ENCODE data around the gene VWA5A.

The VWA5A gene

DNA sequence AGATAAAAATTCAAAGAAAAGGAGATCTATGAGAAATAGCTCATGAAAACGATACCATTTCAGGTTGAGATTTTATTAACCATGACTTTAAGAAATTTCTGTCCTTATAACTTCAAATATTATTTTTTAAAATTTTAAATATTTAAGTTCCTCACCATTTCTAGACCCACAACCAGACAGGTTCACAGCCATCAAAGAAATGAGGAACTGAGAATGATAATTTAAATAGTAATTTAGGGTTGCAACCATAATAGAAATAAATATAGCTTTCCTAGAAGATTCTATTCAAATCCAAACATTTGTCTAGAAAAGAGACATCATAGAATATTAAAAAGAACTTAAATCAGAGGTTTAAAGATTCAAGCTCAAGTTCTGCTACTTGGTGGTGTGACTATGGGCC lies 5.9 kb upstream of the VWA5A start:
- no peak for TF ChIP-seq CTCF (conservative IDR thresholded peaks at IDR 0.05; ENCODE audit: low read depth)
- no peak for DNase-seq (ENCODE audit: low spot score)
- ChIA-PET POLR2A (ENCODE audit: low non-redundant PET) (no interaction called here), CTCF (interaction anchor here (0.7 kb wide), 1 partner anchor 38 kb away, joined by 3 read pairs; no protein-coding TSS in a partner anchor)
- H3K27ac ChIP-seq: no peak overlapping the region

DNA sequence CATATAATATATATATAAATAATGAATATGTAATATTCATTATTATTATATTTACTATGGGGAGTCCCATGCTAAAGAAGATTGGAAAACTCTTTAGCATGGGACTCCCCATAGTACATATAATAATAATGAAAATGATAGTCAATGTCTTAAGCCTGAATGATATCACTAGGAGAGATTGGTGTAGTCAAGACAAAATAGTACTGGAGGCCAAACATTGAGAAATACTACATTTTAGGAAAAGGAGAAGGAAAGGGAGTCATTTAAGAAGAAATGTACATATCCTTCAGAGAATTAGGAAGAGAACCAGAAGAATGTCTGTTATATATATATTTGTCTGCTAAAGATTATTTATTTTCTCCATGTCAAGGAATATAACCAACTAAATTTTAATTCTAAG lies 5.0 kb upstream of the VWA5A start:
- CTCF ChIA-PET: no interaction called here
- POLR2A ChIA-PET (ENCODE audit: low non-redundant PET): no interaction called here
- no peak overlapping the region for H3K27ac ChIP-seq
- TF ChIP-seq CTCF (conservative IDR thresholded peaks at IDR 0.05; ENCODE audit: low read depth): no peak
- DNase-seq (ENCODE audit: low spot score): no peak

- no peak for TF ChIP-seq CTCF (conservative IDR thresholded peaks at IDR 0.05; ENCODE audit: low read depth)
- CTCF ChIA-PET: no interaction called here
- POLR2A ChIA-PET (ENCODE audit: low non-redundant PET): no interaction called here
- no peak for DNase-seq (ENCODE audit: low spot score)
- H3K27ac ChIP-seq: no peak overlapping the region
These were observed 1.4 kb upstream of the VWA5A start for GRCh38 chr11:124113890-124114289.

DNA sequence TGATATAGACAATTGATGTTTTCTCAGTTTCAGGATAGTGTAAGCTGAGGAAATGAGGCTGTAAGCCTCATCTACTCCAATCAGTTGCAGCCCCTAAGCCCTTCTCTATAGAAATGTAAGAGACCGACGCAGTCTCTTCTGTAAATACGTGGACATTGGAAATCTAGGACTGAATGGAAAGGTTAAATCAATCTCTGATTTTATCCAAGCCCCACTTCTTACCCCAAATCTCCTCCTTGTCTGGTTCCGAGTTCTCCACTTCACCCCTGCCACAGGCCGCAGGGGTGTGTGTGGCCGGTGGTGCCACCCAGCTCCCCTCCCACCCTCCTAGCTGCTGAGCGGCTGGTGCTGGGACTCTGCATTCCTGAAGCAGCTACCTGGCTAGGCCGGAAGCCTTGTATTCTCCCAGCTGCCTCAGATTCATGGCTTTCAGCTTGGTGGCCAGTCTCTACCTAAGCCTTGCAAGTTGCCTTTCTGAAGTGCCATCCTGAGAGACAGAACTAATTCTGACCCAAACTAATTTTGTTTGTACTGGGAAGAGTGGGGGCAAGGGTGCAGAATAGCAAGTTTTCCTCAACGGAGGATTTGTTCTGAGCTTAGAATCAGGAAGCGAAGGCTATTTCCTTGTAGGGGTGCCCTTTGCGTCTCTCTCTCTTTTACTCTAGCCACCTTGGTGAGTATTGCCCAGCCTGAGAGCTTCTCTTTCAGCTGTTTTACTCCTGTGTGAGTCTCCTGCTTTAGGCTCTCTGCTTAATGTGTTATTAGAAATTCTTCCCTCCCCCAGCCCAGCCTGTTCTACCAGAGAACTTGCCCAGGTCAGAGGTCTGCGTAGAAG lies 749 bp downstream of the VWA5A start:
- no peak overlapping the region for H3K27ac ChIP-seq
- CTCF ChIA-PET: no interaction called here
- no peak for TF ChIP-seq CTCF (conservative IDR thresholded peaks at IDR 0.05; ENCODE audit: low read depth)
- no peak for DNase-seq (ENCODE audit: low spot score)
- POLR2A ChIA-PET (ENCODE audit: low non-redundant PET): no interaction called here

GRCh38 chr11:124119103-124119502 lies 3.9 kb downstream of the VWA5A start:
- H3K27ac ChIP-seq: no peak overlapping the region
- no peak for TF ChIP-seq CTCF (conservative IDR thresholded peaks at IDR 0.05; ENCODE audit: low read depth)
- CTCF ChIA-PET: no interaction called here
- POLR2A ChIA-PET (ENCODE audit: low non-redundant PET): no interaction called here
- no peak for DNase-seq (ENCODE audit: low spot score)

DNA sequence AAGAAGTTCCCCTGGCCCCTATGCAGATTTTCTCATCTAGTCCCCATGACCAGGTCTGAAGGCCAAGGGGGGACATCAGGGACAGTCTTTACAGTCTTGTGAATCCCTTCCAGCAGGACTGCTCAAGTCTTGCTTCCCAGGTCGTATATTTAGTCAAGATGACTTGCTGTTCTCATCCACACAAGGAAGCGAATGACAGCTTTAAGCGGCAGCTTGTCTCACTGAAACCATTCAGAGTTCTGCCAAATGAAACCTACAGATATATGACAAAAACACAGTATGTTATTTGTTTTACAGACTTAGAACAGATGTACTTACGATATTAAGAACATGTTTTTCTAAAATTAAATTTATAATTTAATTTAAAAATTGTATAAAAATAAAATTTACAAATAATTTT lies 5.6 kb downstream of the VWA5A start:
- TF ChIP-seq CTCF (conservative IDR thresholded peaks at IDR 0.05; ENCODE audit: low read depth): no peak
- POLR2A ChIA-PET (ENCODE audit: low non-redundant PET): no interaction called here
- DNase-seq (ENCODE audit: low spot score): no peak
- no peak overlapping the region for H3K27ac ChIP-seq
- CTCF ChIA-PET: no interaction called here
